GM18505 (cell line): ENCODE results near the gene KCNA4.

Experiments
- ATAC-seq: cut with Tn5 transposase; IDR thresholded peaks from one replicate; pipeline ENCODE4 v1.9.1; 2021; ENCODE audit not compliant: unreplicated experiment
- POLR2A ChIP-seq: IDR thresholded peaks from 4 replicates; pipeline ENCODE4 v1.6.1; 2011; ENCODE audit warnings: borderline replicate concordance; ENCODE audit not compliant: insufficient read depth, insufficient read length; ENCODE audit errors: extremely low read depth

The KCNA4 gene

GRCh38 chr11:29963796-29964195 lies 53.0 kb downstream of the KCNA4 start:
- no peak for ATAC-seq
- TF ChIP-seq POLR2A = no peak

- no peak for TF ChIP-seq POLR2A
- no peak for ATAC-seq
Measured at GRCh38 chr11:29963036-29963435, 53.8 kb downstream of the KCNA4 start.

GRCh38 chr11:29962243-29962642 lies 54.6 kb downstream of the KCNA4 start:
- ATAC-seq = peak; percentile 77
- no peak for TF ChIP-seq POLR2A
